ENCODE results near the gene PHF21B.

Gene PHF21B

DNA sequence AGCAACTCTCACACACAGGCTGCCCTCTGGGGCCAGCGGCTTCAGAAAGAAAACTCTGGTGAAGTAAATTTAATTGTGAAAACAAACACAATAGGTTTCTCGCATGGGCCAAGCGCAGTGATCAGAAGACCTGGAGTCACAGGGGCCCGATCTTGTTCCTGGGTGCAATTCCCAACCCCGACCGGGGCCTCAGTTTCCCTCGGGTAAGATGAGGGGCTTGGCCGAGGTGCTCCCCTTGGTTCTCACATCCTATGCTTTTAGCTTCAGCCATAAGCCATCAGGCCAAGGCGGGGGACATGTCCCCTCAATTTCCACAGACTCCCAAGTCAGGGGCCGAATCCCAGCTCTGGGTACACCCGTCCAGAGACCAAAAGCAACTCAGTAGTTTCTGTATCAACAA, 11.5 kb downstream of the PHF21B start:
- no peak overlapping the region for H3K27ac ChIP-seq (ENCODE audit: poor library complexity, severe bottlenecking)
- no peak for DNase-seq (ENCODE audit: low spot score)
- no peaks in the 10 kb centered on the region for H3K4me1 ChIP-seq (ENCODE audit: insufficient read depth, poor library complexity, severe bottlenecking)
- H3K9me3 ChIP-seq (ENCODE audit: severe bottlenecking): no peaks in the 10 kb centered on the region
- ATAC-seq (ENCODE audit: low read depth): no peak
- no peaks in the 10 kb centered on the region for H3K36me3 ChIP-seq (ENCODE audit: low read depth)
- TF ChIP-seq CTCF (IDR thresholded peaks at IDR 0.05; ENCODE audit: poor library complexity, severe bottlenecking): no peak
- no peak overlapping the region for H3K4me3 ChIP-seq (ENCODE audit: severe bottlenecking)
- peaks cover 26% of the 10 kb centered on the region for H3K27me3 ChIP-seq (ENCODE audit: insufficient read depth, poor library complexity, severe bottlenecking)

DNA sequence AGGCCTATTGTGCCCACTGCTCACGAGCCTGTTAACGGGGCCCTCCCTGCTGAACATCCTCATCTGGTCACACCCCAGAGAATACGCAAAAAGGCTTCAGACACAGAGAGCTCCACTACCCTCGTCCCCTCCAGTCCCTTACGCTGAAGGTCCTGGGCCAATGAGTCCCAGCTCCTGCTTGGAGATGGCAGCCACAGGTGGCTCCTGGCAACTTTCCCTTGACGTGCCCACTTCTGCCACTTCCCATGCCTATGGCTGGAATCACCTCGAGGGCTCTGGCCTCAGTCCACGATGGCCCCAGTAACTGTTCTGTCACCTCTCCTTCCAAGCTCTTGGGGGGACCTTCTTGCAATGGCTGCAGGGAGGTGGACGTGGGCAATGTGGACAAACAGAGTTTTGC, 12.7 kb downstream of the PHF21B start:
- TF ChIP-seq CTCF (IDR thresholded peaks at IDR 0.05; ENCODE audit: poor library complexity, severe bottlenecking): no peak
- Histone ChIP-seq H3K9me3 (ENCODE audit: severe bottlenecking) (no peaks in the 10 kb centered on the region), H3K27ac (ENCODE audit: poor library complexity, severe bottlenecking) (no peak overlapping the region), H3K4me1 (ENCODE audit: insufficient read depth, poor library complexity, severe bottlenecking) (no peaks in the 10 kb centered on the region), H3K36me3 (ENCODE audit: low read depth) (no peaks in the 10 kb centered on the region), H3K4me3 (ENCODE audit: severe bottlenecking) (no peak overlapping the region), H3K27me3 (ENCODE audit: insufficient read depth, poor library complexity, severe bottlenecking) (peaks cover 26% of the 10 kb centered on the region)
- DNase-seq (ENCODE audit: low spot score) (no peak), ATAC-seq (ENCODE audit: low read depth) (no peak)

DNA sequence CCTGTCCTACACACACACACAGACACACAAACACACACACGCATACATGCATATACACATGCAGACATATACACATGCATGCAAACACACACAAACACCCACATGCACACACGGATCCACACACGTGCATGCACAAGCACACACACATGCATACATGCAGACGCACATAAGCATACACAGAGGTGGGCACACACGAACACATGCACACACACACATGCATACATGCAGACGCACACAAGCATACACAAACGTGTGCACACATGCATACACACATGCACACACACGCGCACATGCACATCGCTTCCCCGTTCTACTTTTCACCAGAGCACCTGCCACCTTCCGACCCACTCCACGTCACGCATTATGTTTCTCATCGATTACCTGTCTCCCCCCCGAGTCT, 13.2 kb downstream of the PHF21B start:
- ATAC-seq (ENCODE audit: low read depth): no peak
- Histone ChIP-seq H3K9me3 (ENCODE audit: severe bottlenecking) (no peaks in the 10 kb centered on the region), H3K27ac (ENCODE audit: poor library complexity, severe bottlenecking) (no peak overlapping the region), H3K4me3 (ENCODE audit: severe bottlenecking) (no peak overlapping the region), H3K36me3 (ENCODE audit: low read depth) (no peaks in the 10 kb centered on the region), H3K27me3 (ENCODE audit: insufficient read depth, poor library complexity, severe bottlenecking) (peaks cover 26% of the 10 kb centered on the region), H3K4me1 (ENCODE audit: insufficient read depth, poor library complexity, severe bottlenecking) (no peaks in the 10 kb centered on the region)
- TF ChIP-seq CTCF (IDR thresholded peaks at IDR 0.05; ENCODE audit: poor library complexity, severe bottlenecking): no peak
- DNase-seq (ENCODE audit: low spot score): no peak

GRCh38 chr22:44996120-44996519, 13.7 kb downstream of the PHF21B start:
- TF ChIP-seq CTCF (IDR thresholded peaks at IDR 0.05; ENCODE audit: poor library complexity, severe bottlenecking): no peak
- Histone ChIP-seq H3K4me1 (ENCODE audit: insufficient read depth, poor library complexity, severe bottlenecking) (no peaks in the 10 kb centered on the region), H3K27ac (ENCODE audit: poor library complexity, severe bottlenecking) (no peak overlapping the region), H3K27me3 (ENCODE audit: insufficient read depth, poor library complexity, severe bottlenecking) (peaks cover 26% of the 10 kb centered on the region), H3K4me3 (ENCODE audit: severe bottlenecking) (no peak overlapping the region), H3K36me3 (ENCODE audit: low read depth) (no peaks in the 10 kb centered on the region), H3K9me3 (ENCODE audit: severe bottlenecking) (no peaks in the 10 kb centered on the region)
- ATAC-seq (ENCODE audit: low read depth) (no peak), DNase-seq (ENCODE audit: low spot score) (no peak)

- no peak overlapping the region for H3K27ac ChIP-seq (ENCODE audit: poor library complexity, severe bottlenecking)
- no peak for TF ChIP-seq CTCF (IDR thresholded peaks at IDR 0.05; ENCODE audit: poor library complexity, severe bottlenecking)
- H3K9me3 ChIP-seq (ENCODE audit: severe bottlenecking): no peaks in the 10 kb centered on the region
- no peaks in the 10 kb centered on the region for H3K36me3 ChIP-seq (ENCODE audit: low read depth)
- DNase-seq (ENCODE audit: low spot score): no peak
- no peak for ATAC-seq (ENCODE audit: low read depth)
- H3K4me3 ChIP-seq (ENCODE audit: severe bottlenecking): no peak overlapping the region
- peaks cover 26% of the 10 kb centered on the region for H3K27me3 ChIP-seq (ENCODE audit: insufficient read depth, poor library complexity, severe bottlenecking)
- no peaks in the 10 kb centered on the region for H3K4me1 ChIP-seq (ENCODE audit: insufficient read depth, poor library complexity, severe bottlenecking)
Observed at GRCh38 chr22:44995715-44996114, 14.1 kb downstream of the PHF21B start.
